GM12878 (cell line): Measurements from ENCODE around the gene RNU1-2. TPM values are rescaled to one million over a fixed set of nuclear protein-coding genes. Genes with fewer than 3 reads are reported as not detected.
"Not testable (repeated sequence)": the region's sequence is repeated elsewhere in the genome, so short reads cannot be mapped to it uniquely, and the experiment has no call there.

Experiments used
- ATAC-seq: fragments of 200-7000 bp; cut with Tn5 transposase; 3 replicates; pipeline ENCODE4 v1.9.1; 2020; ENCODE audit warnings: mild to moderate bottlenecking, moderate library complexity
- BruUV-seq: library from RNA; stranded (reverse); fragments of 400-500 nt; replicated peaks from 2 replicates; lab custom pipeline; 2021; lab: Mats Ljungman, UMichigan
- CTCF ChIA-PET: fragments of 300-600 bp; sonication (Branson Sonifier 250); formaldehyde crosslinking; extraction: SDS; loops from one replicate; lab custom pipeline; 2021; ENCODE audit warnings: inconsistent platforms; lab: Yijun Ruan, JAX
- POLR2A ChIA-PET: fragments of 350-600 bp; formaldehyde crosslinking; extraction: SDS; loops from one replicate; lab custom pipeline; 2021; ENCODE audit warnings: inconsistent platforms; lab: Charles Lee
- RAD21 ChIA-PET: fragments of 300-600 bp; sonication (Branson Sonifier 250); formaldehyde crosslinking; loops from one replicate; lab custom pipeline; 2023; ENCODE audit warnings: antibody characterized with exemption; ENCODE audit not compliant: unreplicated experiment; lab: Charles Lee
- SMC1A ChIA-PET: fragments of 300-600 bp; sonication (Branson Sonifier 250); formaldehyde crosslinking; loops from one replicate; lab custom pipeline; 2023; ENCODE audit not compliant: unreplicated experiment, uncharacterized antibody; lab: Charles Lee
- DNase-seq: peaks from one replicate; pipeline ENCODE4 v3.0.0-alpha.2; 2011; ENCODE audit warnings: low read depth, low spot score
- FAIRE-seq: peaks from 3 replicates; lab custom pipeline; 2011; peaks lifted over from hg19 to GRCh38; lab: Jason Lieb, UNC
- H2AFZ ChIP-seq: 2 replicates; pipeline ENCODE4 v1.6.0; 2011; ENCODE audit warnings: low read depth, low read length, control low read depth; ENCODE audit not compliant: control insufficient read depth
- H3K27ac ChIP-seq: 2 replicates; pipeline ENCODE4 v1.5.1; 2011; ENCODE audit warnings: control low read depth; ENCODE audit not compliant: control insufficient read depth, insufficient read depth
- H3K27me3 ChIP-seq, 2 experiments: replicated peaks in 1 of 2; 2 replicates each; pipeline versions ENCODE4 v1.6.0 to v1.6.1; 2011; ENCODE audit warnings: low read length in 1 of 2; ENCODE audit not compliant: control insufficient read depth in 2 of 2, insufficient read depth in 2 of 2
- H3K36me3 ChIP-seq, 2 experiments: 2 replicates each; pipeline ENCODE4 v1.5.1; 2011; ENCODE audit warnings: low read length in 1 of 2; ENCODE audit not compliant: control insufficient read depth in 2 of 2, insufficient read depth in 2 of 2
- H3K4me1 ChIP-seq: 2 replicates; pipeline ENCODE4 v1.6.1; 2011; ENCODE audit warnings: mild to moderate bottlenecking, low read length, moderate library complexity, mixed read lengths; ENCODE audit not compliant: control insufficient read depth, insufficient read depth
- H3K4me2 ChIP-seq: 2 replicates; pipeline ENCODE4 v1.6.0; 2011; ENCODE audit warnings: control low read depth; ENCODE audit not compliant: control insufficient read depth, insufficient read depth
- H3K4me3 ChIP-seq: fragments of 200-600 bp; sonication (generic); 2 replicates; pipeline ENCODE4 v1.5.1; 2016
- H3K79me2 ChIP-seq: 2 replicates; pipeline ENCODE4 v1.6.0; 2011; ENCODE audit warnings: low read length; ENCODE audit not compliant: control insufficient read depth, insufficient read depth
- H3K9ac ChIP-seq: 2 replicates; pipeline ENCODE4 v1.8.0; 2011; ENCODE audit warnings: low read length, control low read depth, mixed read lengths; ENCODE audit not compliant: control insufficient read depth, insufficient read depth
- H3K9me3 ChIP-seq: replicated peaks from 3 replicates; pipeline ENCODE4 v1.5.1; 2011; ENCODE audit warnings: mild to moderate bottlenecking, low read length; ENCODE audit not compliant: control insufficient read depth, insufficient read depth
- H4K20me1 ChIP-seq: 2 replicates; pipeline ENCODE4 v1.6.0; 2011; ENCODE audit not compliant: control insufficient read depth, insufficient read depth
- CEBPB ChIP-seq, 2 experiments: fragments of 150-350 bp in 1 of 2; IDR thresholded peaks; 2 replicates each; pipeline ENCODE4 v1.6.1; 2012 to 2014; ENCODE audit warnings: low read depth in 2 of 2, low read length in 2 of 2, borderline replicate concordance in 1 of 2, inconsistent platforms in 1 of 2
- CREM ChIP-seq: IDR thresholded peaks from 2 replicates; pipeline ENCODE4 v1.6.1; 2014; ENCODE audit warnings: antibody characterized with exemption, low read depth
- EP300 ChIP-seq, 2 experiments: fragments of 150-350 bp in 1 of 2; IDR thresholded peaks; 2 replicates each; pipeline ENCODE4 v1.6.1; 2011 to 2012; ENCODE audit warnings: low read depth in 2 of 2, low read length in 2 of 2, borderline replicate concordance in 1 of 2, improper control_type of control experiment in 1 of 2, inconsistent platforms in 1 of 2; ENCODE audit not compliant: control insufficient read depth in 1 of 2
- GABPA ChIP-seq: IDR thresholded peaks from 2 replicates; pipeline ENCODE4 v1.6.1; 2014; ENCODE audit warnings: antibody characterized with exemption, low read depth, mild to moderate bottlenecking, inconsistent platforms
- HCFC1 ChIP-seq: fragments of 150-350 bp; IDR thresholded peaks from 2 replicates; pipeline ENCODE4 v1.6.1; 2014; ENCODE audit warnings: low read length
- HDAC2 ChIP-seq: fragments of 200-600 bp; sonication (generic); IDR thresholded peaks from 2 replicates; pipeline ENCODE4 v1.6.1; 2017
- LARP7 ChIP-seq: fragments of 450-650 bp; IDR thresholded peaks from 2 replicates; pipeline ENCODE4 v1.6.1; 2017; ENCODE audit warnings: mild to moderate bottlenecking
- MEF2A ChIP-seq: IDR thresholded peaks from 2 replicates; pipeline ENCODE4 v1.6.1; 2011; ENCODE audit warnings: low read depth, mild to moderate bottlenecking, low read length, moderate library complexity; ENCODE audit not compliant: insufficient read depth
- NFYB ChIP-seq: IDR thresholded peaks from 2 replicates; pipeline ENCODE4 v1.6.1; 2011; ENCODE audit warnings: low read depth, mild to moderate bottlenecking, low read length, improper control_type of control experiment, moderate library complexity; ENCODE audit not compliant: insufficient read depth
- NR2C1 ChIP-seq: fragments of 450-650 bp; IDR thresholded peaks from 2 replicates; pipeline ENCODE4 v1.6.1; 2017; ENCODE audit warnings: antibody characterized with exemption, mild to moderate bottlenecking, moderate library complexity
- NR2F1 ChIP-seq: fragments of 450-650 bp; conservative IDR thresholded peaks from 2 replicates; pipeline ENCODE4 v1.6.1; 2017; ENCODE audit warnings: mild to moderate bottlenecking
- RBBP5 ChIP-seq: fragments of 200-600 bp; sonication (generic); conservative IDR thresholded peaks from 2 replicates; pipeline ENCODE4 v1.6.1; 2016
- TBL1XR1 ChIP-seq: IDR thresholded peaks from 2 replicates; pipeline ENCODE4 v1.6.1; 2012; ENCODE audit warnings: low read depth, low read length, improper control_type of control experiment
- WGBS: methylation state at CpG from one replicate; pipeline ENCODE4 v1.1.6; 2016; ENCODE audit warnings: low lambda C conversion rate; ENCODE audit not compliant: insufficient replicate concordance, insufficient coverage; ENCODE audit errors: missing lambda C conversion rate; 5-methylcytosine and 5-hydroxymethylcytosine counted together
- in situ Hi-C: fragments of 300-500 bp; cut with MboI; formaldehyde crosslinking; loops from 9 replicates; pipeline ENCODE4 v1.14.3; 2018; ENCODE audit warnings: mixed read lengths
- intact Hi-C: fragments of 100-400 bp; cut with micrococcal nuclease; formaldehyde crosslinking; loops from one replicate; pipeline ENCODE4 v1.14.2; 2022; ENCODE audit not compliant: unreplicated experiment
- polyA plus RNA-seq, 11 experiments: library from polyadenylated mRNA; depleted of rRNA in 4 of 11; unstranded in 6 of 11; stranded (reverse) in 5 of 11; fragments of >200 nt; fragmentation: Nextera tagmentation in 4 of 11; fragmentation: Illumina TruSeq in 1 of 11; extraction: Ambion mirVana in 4 of 11; extraction: Trizol in 1 of 11; gene quantifications; 1 replicate in 1 of 11; 2 replicates in 10 of 11; pipeline versions ENCODE4 v1.2.1 to v1.2.3, GENCODE V29; 2011 to 2016; ENCODE audit warnings: inconsistent platforms in 2 of 11, missing spikeins in 2 of 11, low read depth in 1 of 11
- total RNA-seq, 4 experiments: library from RNA; depleted of rRNA in 3 of 4; stranded (reverse); fragments of >200 nt in 3 of 4; fragmentation: Illumina TruSeq in 1 of 4; extraction: Trizol in 1 of 4; gene quantifications; 2 replicates each; pipeline versions ENCODE4 v1.2.1 to v1.2.3, GENCODE V29; 2013 to 2021
- TF ChIP-seq, protein P1 (sequence below): fragments of 450-650 bp; IDR thresholded peaks from 2 replicates; pipeline ENCODE4 v1.6.1; 2016; ENCODE audit warnings: mild to moderate bottlenecking
- TF ChIP-seq, protein P2 (sequence below), 3 experiments: IDR thresholded peaks in 2 of 3; conservative IDR thresholded peaks in 1 of 3; 2 replicates each; pipeline ENCODE4 v1.5.1; 2011; ENCODE audit warnings: low read depth in 3 of 3, low read length in 3 of 3, mild to moderate bottlenecking in 3 of 3, control low read depth in 2 of 3, moderate library complexity in 2 of 3, inconsistent platforms in 1 of 3, mixed read lengths in 1 of 3; ENCODE audit not compliant: control insufficient read depth in 2 of 3, insufficient read depth in 1 of 3; ENCODE audit errors: extremely low read depth in 1 of 3

Gene RNU1-2
- total and polyA plus RNA-seq, 10 of the 15 experiments (the other 5 are each of a cell fraction or from before 2014, with no cell fraction given), result under 0.01 to 20,946 (median 4.7) TPM; not detected in 2

- WGBS, result 81% methylated on average over 15 of the region's 15 CpGs
- intact Hi-C loops, POLR2A ChIA-PET, BruUV-seq, H3K4me3 ChIP-seq, H3K9me3 ChIP-seq, FAIRE-seq, H3K79me2 ChIP-seq, in situ Hi-C loops, H3K27ac ChIP-seq, H3K9ac ChIP-seq, H2AFZ ChIP-seq, ATAC-seq, DNase-seq, H3K4me2 ChIP-seq, H3K27me3 ChIP-seq, SMC1A ChIA-PET, H4K20me1 ChIP-seq, H3K4me1 ChIP-seq, H3K36me3 ChIP-seq: not testable (repeated sequence)
- ChIA-PET CTCF (interaction anchor here (0.7 to 1.3 kb wide), 2 partner anchors 45 to 94 kb away, joined by 3 to 4 read pairs; no protein-coding TSS in a partner anchor), RAD21 (interaction anchor here (0.7 kb wide), 1 partner anchor 877 kb away, joined by 3 read pairs; no protein-coding TSS in a partner anchor)
Measured at GRCh38 chr1:16914928-16915626, 19.3 kb downstream of the RNU1-2 start.

DNA sequence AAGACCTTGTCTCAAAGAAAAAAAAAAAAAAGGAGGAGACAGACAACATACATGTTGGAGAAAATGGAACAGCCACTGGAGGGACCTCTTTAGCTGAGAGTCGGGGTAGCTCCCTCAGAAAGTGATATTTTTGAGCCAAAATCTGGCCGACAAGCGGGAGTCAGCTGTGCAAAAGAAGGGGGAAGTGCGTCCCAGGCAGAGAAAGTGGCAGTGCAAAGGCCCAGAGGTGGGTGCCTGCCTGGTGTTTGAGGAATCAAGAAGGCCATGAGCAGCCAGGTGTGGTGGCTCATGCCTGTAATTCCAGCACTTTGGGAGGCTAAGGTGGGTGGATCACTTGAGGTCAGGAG lies 19.8 kb downstream of the RNU1-2 start:
- ChIA-PET POLR2A (no interaction called here), CTCF (interaction anchor here (0.7 to 1.3 kb wide), 2 partner anchors 45 to 93 kb away, joined by 3 to 4 read pairs; no protein-coding TSS in a partner anchor), SMC1A (no interaction called here), RAD21 (interaction anchor here (0.7 kb wide), 1 partner anchor 878 kb away, joined by 3 read pairs; no protein-coding TSS in a partner anchor)
- H4K20me1 ChIP-seq, result no peaks in the 10 kb centered on the region
- no peak overlapping the region for H3K4me2 ChIP-seq
- no peak overlapping the region for H3K4me3 ChIP-seq
- H3K4me1 ChIP-seq, result peaks cover 3% of the 10 kb centered on the region; the same call in 1 of the 2 replicates
- WGBS, result 6% methylated on average over 4 of the region's 4 CpGs
- FAIRE-seq (no peak), DNase-seq (no peak), ATAC-seq (no peak)
- intact Hi-C loops (no loop called here), in situ Hi-C loops (no loop called here)
- no peaks in the 10 kb centered on the region for H3K9me3 ChIP-seq
- no peak overlapping the region for H2AFZ ChIP-seq
- no peak overlapping the region for H3K9ac ChIP-seq
- BruUV-seq, result no TSS peak
- H3K27me3 ChIP-seq, result peaks cover 0 to 2% of the 10 kb centered on the region in 2 experiments; a peak in 1 of 4 replicates
- H3K36me3 ChIP-seq, result no peaks in the 10 kb centered on the region
- no peaks in the 10 kb centered on the region for H3K79me2 ChIP-seq
- no peak overlapping the region for H3K27ac ChIP-seq
- no peak for TF ChIP-seq NR2C1
- no peak for TF ChIP-seq HCFC1
- TF ChIP-seq GABPA, result no peak
- TF ChIP-seq MEF2A, result no peak
- no peak for TF ChIP-seq TBL1XR1
- TF ChIP-seq, protein P1, sequence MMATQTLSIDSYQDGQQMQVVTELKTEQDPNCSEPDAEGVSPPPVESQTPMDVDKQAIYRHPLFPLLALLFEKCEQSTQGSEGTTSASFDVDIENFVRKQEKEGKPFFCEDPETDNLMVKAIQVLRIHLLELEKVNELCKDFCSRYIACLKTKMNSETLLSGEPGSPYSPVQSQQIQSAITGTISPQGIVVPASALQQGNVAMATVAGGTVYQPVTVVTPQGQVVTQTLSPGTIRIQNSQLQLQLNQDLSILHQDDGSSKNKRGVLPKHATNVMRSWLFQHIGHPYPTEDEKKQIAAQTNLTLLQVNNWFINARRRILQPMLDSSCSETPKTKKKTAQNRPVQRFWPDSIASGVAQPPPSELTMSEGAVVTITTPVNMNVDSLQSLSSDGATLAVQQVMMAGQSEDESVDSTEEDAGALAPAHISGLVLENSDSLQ, result no peak
- no peak for TF ChIP-seq RBBP5
- TF ChIP-seq NR2F1, result no peak
- TF ChIP-seq CEBPB (IDR thresholded peaks at IDR 0.05; ENCODE audit: borderline replicate concordance in 1 of 2, low read depth in 2 of 2, low read length in 2 of 2), result no peak
- TF ChIP-seq, protein P2, sequence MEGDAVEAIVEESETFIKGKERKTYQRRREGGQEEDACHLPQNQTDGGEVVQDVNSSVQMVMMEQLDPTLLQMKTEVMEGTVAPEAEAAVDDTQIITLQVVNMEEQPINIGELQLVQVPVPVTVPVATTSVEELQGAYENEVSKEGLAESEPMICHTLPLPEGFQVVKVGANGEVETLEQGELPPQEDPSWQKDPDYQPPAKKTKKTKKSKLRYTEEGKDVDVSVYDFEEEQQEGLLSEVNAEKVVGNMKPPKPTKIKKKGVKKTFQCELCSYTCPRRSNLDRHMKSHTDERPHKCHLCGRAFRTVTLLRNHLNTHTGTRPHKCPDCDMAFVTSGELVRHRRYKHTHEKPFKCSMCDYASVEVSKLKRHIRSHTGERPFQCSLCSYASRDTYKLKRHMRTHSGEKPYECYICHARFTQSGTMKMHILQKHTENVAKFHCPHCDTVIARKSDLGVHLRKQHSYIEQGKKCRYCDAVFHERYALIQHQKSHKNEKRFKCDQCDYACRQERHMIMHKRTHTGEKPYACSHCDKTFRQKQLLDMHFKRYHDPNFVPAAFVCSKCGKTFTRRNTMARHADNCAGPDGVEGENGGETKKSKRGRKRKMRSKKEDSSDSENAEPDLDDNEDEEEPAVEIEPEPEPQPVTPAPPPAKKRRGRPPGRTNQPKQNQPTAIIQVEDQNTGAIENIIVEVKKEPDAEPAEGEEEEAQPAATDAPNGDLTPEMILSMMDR (IDR thresholded peaks at IDR 0.05 in 2 of 3, conservative IDR thresholded peaks at IDR 0.05 in 1 of 3; ENCODE audit: control insufficient read depth in 2 of 3, extremely low read depth in 1 of 3, insufficient read depth in 1 of 3, low read depth in 3 of 3, low read length in 3 of 3), result no peak
- TF ChIP-seq EP300 (IDR thresholded peaks at IDR 0.05; ENCODE audit: borderline replicate concordance in 1 of 2, control insufficient read depth in 1 of 2, low read depth in 2 of 2, low read length in 2 of 2), result no peak
- TF ChIP-seq CREM, result no peak
- TF ChIP-seq LARP7, result no peak
- TF ChIP-seq HDAC2, result no peak
- TF ChIP-seq NFYB, result no peak
